NCI-H128 (cell line): ENCODE results near the gene TTBK2.
"Not testable (repeated sequence)": the region's sequence is repeated elsewhere in the genome, so short reads cannot be mapped to it uniquely, and the experiment has no call there.

Experiments used
- DNase-seq: peaks from one replicate; lab custom pipeline; 2025; ENCODE audit not compliant: unreplicated experiment; lab: John Stamatoyannopoulos, UW

The TTBK2 gene

GRCh38 chr15:42911058-42911592, 9.5 kb downstream of the TTBK2 start:
- no peak for DNase-seq

GRCh38 chr15:42908538-42908937, 12.0 kb downstream of the TTBK2 start:
- no peak for DNase-seq

DNA sequence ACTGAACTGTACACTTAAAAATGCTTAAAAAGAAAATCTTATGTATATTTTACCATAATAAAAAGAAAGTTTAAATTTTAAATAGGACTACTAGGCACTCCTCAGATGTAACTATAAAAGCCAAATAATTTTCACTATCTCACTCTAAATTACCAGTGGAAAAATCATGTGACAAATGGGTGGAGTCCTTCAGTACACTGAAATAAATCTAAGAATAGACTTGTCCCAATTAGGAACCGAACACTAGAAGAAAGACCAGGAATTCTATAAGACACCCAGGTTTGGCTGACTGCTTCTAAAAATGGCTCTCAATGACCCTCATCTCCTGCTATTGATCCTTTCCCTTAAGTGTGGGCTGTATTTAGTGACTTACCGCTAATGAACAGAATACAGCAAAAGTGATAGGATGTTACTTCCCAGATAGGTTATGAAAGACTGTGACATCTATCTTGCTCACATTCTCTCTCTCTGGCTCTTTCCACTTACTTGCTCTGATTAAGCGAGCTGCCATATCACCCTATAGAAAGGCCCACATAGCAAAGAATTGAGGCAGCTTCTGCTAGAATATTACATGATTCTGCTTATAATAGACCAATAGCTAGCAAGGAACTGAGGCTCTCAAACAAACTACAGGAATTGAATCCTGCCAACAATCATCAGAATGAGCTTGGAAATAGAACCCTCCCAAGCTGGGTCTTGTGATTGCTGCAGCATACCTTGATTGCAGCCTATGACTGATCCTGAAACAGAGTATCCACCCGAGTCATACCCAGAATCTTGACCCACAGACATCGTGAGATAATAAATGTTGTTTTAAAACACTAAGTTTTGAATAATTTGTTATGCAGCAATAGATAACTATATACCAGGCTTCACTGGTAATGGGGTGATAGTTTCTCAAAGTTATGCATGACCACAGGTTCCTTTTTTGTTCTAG, 16.9 kb downstream of the TTBK2 start:
- DNase-seq, result no peak

- not testable (repeated sequence) for DNase-seq
Observed at GRCh38 chr15:42893911-42894310, 26.7 kb downstream of the TTBK2 start.

DNA sequence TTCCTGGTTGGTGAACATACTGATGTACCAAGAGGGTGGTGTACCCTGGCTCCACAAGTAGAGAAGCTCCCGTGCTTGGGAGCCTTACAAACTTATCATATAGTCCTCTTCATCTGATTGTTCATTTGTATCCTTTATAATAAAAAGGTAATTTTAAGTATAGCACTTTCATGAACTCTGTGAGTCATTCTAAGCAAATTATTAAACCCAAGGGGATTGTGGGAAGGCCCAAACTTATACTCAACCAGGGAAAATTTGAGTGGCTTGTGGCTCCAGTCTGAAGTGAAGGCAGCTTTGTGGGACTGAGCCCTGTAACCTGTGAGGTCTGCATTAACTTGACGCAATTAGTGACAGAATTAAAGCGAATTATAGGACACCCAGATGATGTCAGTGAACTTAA, 29.0 kb downstream of the TTBK2 start:
- no peak for DNase-seq

DNA sequence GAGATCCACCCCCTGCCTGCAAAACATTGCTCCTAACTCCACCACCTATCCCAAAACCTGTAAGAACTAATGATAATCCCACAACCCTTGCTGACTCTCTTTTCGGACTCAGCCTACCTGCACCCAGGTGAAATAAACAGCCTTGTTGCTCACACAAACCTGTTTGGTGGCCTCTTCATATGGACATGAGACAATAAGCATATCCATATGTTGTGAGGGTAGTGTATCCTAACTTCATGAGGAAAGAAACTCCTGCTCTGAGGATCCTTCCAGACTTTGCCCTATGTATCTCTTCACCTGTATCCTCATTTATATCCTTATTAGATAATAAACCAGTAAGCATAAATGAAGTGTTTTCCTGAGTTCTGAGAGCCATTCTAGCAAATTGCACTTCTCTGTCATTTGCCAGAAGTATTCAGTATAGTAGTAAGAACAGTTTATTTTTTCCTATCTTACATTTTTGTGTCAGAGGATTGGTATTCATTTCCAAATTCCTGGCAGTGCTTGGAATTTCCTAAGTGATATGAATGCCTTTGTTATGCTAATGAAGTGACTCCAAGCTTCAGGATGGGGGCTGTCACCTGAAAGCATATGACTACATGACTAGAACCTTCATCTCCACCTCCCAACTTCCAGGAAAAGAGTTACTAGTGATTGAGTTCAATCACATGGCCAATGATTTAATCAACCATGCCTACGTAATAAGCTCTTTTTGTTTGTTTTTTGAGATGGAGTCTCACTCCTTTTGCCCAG, 30.2 kb downstream of the TTBK2 start:
- no peak for DNase-seq

GRCh38 chr15:42887384-42887783, 33.2 kb downstream of the TTBK2 start:
- not testable (repeated sequence) for DNase-seq

GRCh38 chr15:42880121-42880520, 40.5 kb downstream of the TTBK2 start:
- DNase-seq, result no peak

DNA sequence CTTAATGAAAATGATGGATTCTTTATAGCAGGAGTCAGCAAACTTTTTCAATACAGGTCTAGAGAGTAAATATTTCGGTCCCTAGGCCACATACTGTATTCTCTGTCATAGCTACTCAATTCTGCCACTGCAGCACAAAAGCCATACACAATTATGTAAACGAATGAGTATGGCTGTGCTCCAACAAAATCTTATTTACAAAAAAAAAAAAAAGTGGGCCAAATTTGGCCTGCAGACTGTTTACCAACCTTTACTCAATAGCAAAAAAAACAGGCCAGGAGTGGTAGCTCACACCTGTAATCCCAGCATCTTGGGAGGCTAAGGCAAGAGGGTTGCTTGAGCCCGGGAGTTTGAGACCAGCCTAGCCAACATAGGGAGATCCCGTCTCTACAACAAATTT, 41.1 kb downstream of the TTBK2 start:
- DNase-seq, result no peak

DNA sequence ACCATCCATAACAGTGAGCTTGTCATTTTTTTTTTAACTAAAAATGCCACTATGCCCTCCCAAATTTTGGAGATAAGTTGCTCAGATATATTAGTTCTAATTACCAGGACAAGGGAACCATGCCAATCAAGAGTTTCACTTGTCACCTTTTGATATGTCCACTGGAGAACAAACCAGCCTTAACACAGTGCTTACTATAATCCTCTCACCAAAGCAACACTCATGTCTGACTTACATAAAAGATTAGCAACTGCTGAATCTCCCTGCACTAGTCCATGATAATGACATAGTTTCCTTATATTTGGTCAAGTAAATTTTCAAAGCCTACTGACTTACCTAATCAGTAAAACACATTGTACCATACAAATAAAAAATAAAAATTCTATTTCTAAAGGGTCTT, 44.4 kb downstream of the TTBK2 start:
- no peak for DNase-seq

GRCh38 chr15:42868683-42869082, 51.9 kb downstream of the TTBK2 start:
- DNase-seq, result no peak

DNA sequence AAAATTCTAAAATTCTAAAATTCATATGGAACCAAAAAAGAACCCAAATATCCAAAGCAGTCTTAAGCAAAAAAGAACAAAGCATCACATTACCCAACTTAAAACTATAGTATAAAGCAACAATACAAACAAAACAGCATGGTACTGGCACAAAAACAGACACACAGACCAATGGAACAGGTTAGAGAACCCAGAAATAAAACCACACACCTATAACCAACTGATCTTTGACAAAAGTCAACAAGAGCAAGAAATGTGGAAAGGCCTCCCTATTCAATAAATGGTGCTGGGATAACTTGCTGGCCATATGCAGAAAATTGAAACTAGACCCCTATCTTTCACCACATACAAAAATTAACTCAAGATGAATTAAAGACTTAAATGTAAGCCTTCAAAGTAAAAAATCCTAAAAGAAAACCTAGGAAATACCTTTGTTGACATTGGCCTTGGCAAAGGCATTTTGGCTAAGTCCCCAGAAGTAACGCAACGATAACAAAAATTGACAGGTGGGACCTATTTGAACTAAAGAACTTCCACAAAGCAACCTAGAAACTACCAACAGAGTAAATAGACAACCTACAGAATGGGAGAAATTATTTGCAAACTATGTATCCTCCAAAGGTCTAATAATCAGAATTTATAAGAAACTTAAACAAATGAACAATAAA, 56.9 kb downstream of the TTBK2 start:
- no peak for DNase-seq

DNA sequence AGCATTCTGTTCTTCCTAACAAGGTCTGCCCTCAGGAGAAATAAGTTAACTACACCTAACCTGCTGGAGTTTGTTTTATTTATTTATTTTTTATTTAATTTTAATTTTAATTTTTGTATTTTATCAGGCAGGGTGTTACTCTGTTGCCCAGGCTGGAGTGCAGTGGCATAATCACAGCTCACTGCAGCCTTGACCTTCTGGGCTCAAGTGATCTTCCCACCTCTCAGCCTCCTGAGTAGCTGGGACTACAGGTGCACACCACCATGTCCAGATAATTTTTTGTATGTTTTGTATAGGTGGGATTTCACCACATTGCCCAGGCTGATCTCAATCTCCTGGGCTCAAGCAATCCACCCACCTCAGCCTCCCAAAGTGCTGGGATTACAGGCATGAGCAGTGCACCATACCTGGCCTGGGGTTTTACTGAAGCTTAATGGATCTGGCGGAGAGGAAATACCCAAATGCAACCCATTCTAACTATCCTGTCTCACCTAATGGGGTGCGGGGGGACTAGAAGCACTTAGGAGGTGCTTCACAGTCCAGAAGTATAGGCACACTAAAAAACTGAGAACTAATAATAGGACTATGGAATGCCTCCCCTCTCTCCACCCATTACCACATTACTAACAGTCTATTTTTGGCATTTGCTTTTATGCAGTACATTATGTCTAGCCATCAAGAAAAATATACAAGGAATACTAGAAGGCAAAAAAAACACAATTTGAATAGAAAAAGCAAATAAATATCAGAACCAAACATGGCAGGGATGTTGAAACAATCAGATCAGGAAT, 61.4 kb downstream of the TTBK2 start:
- DNase-seq, result no peak

DNA sequence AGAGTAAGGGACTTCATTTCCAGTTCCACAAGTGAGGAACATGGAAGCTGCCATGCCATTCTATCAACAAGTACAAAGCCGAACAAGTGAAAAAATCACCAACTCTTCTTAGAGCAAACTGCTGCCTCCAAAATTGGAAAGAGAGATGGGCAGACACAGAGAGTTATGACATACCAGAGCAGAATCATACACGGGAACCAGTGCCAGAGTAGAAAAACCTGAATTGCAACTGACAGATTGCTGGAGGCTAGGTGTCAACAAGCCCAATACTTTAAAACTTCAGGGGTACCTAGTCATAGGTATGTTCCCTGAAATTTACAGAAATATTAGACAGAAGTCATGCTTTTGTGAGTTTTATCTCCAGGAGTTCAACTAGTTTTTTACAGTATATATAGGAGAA, 62.0 kb downstream of the TTBK2 start:
- DNase-seq, result no peak

DNA sequence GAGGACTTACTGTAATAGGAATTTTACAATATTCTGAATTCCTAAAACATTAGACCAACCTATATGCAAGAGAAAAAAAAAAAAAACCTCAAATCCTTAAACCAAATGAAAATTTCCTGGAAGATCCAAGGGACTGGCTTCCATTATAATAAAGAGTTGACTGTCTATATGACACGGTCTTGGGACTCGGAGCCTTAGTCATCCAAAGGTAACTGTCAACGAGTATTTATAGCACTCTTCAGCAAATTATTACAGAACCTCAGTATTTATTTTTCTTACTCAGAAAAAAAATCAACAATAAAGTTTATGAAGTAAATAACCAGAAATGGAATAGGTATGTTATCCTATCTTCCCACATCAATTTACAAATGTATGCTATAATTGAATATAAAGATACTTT, 66.0 kb downstream of the TTBK2 start:
- no peak for DNase-seq

DNA sequence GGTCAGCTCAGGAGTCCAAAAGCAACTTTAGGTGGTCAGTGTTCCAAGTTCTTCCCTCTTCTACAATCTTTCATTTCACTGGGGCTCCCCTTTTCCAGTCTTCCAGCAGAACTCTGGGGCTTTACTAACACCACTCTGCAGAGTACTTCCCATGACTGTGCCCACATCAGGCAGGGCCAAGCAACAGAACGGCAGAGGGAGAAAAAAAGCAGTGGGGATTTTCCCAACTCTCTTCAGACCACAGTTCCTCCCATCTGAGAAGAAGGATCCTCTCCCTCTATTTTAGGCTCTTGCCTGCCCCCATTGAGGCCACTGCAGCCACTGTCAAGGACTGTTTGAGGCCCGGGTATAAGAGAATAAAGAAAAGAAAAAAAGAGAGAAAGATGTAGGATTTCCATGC, 70.7 kb downstream of the TTBK2 start:
- no peak for DNase-seq

GRCh38 chr15:42848846-42849245, 71.7 kb downstream of the TTBK2 start:
- DNase-seq, result no peak

DNA sequence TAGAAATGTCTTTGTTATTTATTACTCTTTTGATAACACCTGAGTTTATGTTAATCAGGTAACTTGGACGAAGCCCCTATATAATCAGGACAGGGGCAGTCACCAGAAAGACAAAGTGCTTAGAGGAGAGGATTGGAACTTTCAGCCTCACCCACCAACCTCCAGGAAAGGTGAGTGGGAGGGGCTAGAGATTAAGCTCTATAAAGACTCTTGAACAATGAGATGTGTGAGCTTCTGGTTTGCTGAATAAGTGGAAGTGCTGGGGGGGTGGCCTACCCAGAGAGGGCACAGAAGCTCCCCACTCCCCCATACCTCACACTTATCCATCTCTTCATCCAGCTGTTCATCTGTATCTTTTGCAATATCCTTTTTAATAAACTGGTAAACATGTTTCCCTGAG, 73.9 kb downstream of the TTBK2 start:
- DNase-seq, result no peak

- no peak for DNase-seq
Observed at GRCh38 chr15:42845581-42845980, 75.0 kb downstream of the TTBK2 start.

DNA sequence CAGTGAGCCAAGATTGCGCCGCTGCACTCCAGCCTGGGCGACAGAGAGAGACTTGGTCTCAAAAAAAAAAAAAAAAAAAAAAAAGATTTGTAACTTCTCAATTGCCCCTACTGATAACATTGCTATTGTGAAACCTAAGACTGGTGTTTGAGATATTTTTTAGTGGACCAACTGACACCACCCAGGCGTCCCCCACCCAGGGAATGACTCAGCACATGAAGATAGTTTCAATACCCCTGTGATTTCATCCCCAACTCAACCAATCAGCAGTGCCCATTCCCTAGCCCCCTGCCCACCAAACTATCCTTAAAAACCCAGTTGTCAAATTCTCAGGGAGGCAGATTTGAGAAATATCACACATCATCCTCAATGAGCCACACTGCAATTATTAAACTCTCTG, 76.9 kb downstream of the TTBK2 start:
- DNase-seq, result no peak

- DNase-seq, result no peak
Observed at GRCh38 chr15:42836251-42836650, 84.3 kb downstream of the TTBK2 start.
